HUES64 (cell line): ENCODE results near the gene OR10A7. TPM values are rescaled to one million over a fixed set of nuclear protein-coding genes. Genes with fewer than 3 reads are reported as not detected.
"Not testable (repeated sequence)": the region's sequence is repeated elsewhere in the genome, so short reads cannot be mapped to it uniquely, and the experiment has no call there.

ENCODE experiments used
- H3K27ac ChIP-seq: 2 replicates; pipeline ENCODE4 v1.7.0; 2013; ENCODE audit warnings: low read depth, low read length, inconsistent platforms
- H3K27me3 ChIP-seq: 2 replicates; pipeline ENCODE4 v1.6.1; 2013; ENCODE audit warnings: mild to moderate bottlenecking, low read length; ENCODE audit not compliant: insufficient read depth
- H3K36me3 ChIP-seq: 2 replicates; pipeline ENCODE4 v1.6.1; 2013; ENCODE audit warnings: mild to moderate bottlenecking, low read length; ENCODE audit not compliant: insufficient read depth
- H3K4me1 ChIP-seq: 2 replicates; pipeline ENCODE4 v1.6.1; 2013; ENCODE audit warnings: mild to moderate bottlenecking, low read length, moderate library complexity; ENCODE audit not compliant: insufficient read depth
- H3K4me3 ChIP-seq: 2 replicates; pipeline ENCODE4 v1.5.1; 2013; ENCODE audit warnings: mild to moderate bottlenecking, low read length, moderate library complexity
- H3K9ac ChIP-seq: 2 replicates; pipeline ENCODE4 v1.6.1; 2013; ENCODE audit warnings: mild to moderate bottlenecking, low read depth, low read length
- H3K9me3 ChIP-seq: 2 replicates; pipeline ENCODE4 v1.6.1; 2013; ENCODE audit warnings: low read depth, low read length; ENCODE audit not compliant: insufficient read depth
- WGBS: fragments of 150-250, 120-280 bp; methylation state at CpG from one replicate; pipeline ENCODE4 v1.1.7; 2013; ENCODE audit warnings: missing lambda C conversion rate; 5-methylcytosine and 5-hydroxymethylcytosine counted together
- polyA plus RNA-seq, 2 experiments: library from polyadenylated mRNA; stranded (reverse); fragments of 50-300 nt; gene quantifications; one replicate each; pipeline ENCODE4 v1.2.3, GENCODE V29; 2013

The OR10A7 gene, protein sequence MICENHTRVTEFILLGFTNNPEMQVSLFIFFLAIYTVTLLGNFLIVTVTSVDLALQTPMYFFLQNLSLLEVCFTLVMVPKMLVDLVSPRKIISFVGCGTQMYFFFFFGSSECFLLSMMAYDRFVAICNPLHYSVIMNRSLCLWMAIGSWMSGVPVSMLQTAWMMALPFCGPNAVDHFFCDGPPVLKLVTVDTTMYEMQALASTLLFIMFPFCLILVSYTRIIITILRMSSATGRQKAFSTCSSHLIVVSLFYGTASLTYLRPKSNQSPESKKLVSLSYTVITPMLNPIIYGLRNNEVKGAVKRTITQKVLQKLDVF
- not detected for polyA plus RNA-seq (2013, experiment 1 of 2)
- not detected for polyA plus RNA-seq (2013, experiment 2 of 2)

DNA sequence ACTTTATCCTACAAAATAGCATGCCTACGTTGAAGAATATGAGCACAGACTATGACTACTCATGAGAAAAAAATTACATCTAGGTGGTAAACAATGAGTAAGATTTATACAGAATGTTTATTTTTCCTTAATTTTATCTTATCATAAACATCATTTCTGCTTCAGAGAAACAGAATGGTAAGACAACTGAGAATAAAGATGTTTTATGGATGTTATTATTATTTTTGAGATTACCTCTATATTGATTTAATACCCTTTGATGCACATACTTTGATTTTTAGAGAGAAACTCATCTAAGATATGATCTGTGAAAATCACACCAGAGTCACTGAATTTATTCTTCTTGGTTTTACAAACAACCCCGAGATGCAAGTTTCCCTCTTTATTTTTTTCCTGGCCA, at the start of gene OR10A7:
Gene OR10A7, plus strand, starts transcription at position 301 of the 400 bp plus-strand sequence. Its CDS starts 0 bp downstream, at position 301.
- H3K4me1 ChIP-seq, result no peaks in the 10 kb centered on the region
- H3K4me3 ChIP-seq, result no peak within 1 kb of the TSS
- H3K9ac ChIP-seq, result no peak within 1 kb of the TSS
- no peaks in the 10 kb centered on the region for H3K27me3 ChIP-seq
- no peaks in the 10 kb centered on the region for H3K36me3 ChIP-seq
- no peaks in the 10 kb centered on the region for H3K9me3 ChIP-seq
- H3K27ac ChIP-seq, result no peak within 1 kb of the TSS
- 97% methylated on average over 2 of the region's 2 CpGs for WGBS

- WGBS, result 94% methylated on average over 2 of the region's 2 CpGs
- Histone ChIP-seq H3K9me3 (no peaks in the 10 kb centered on the region), H3K9ac (no peak overlapping the region), H3K4me3 (no peak overlapping the region), H3K27me3 (no peaks in the 10 kb centered on the region), H3K4me1 (no peaks in the 10 kb centered on the region; the same call in 1 of the 2 replicates), H3K27ac (no peak overlapping the region), H3K36me3 (no peaks in the 10 kb centered on the region)
These were observed 49.4 kb upstream of the OR10A7 start for GRCh38 chr12:55171445-55171844.

- WGBS, result 93% methylated on average over 2 of the region's 2 CpGs
These were observed 49.0 kb upstream of the OR10A7 start for GRCh38 chr12:55171846-55172245.

DNA sequence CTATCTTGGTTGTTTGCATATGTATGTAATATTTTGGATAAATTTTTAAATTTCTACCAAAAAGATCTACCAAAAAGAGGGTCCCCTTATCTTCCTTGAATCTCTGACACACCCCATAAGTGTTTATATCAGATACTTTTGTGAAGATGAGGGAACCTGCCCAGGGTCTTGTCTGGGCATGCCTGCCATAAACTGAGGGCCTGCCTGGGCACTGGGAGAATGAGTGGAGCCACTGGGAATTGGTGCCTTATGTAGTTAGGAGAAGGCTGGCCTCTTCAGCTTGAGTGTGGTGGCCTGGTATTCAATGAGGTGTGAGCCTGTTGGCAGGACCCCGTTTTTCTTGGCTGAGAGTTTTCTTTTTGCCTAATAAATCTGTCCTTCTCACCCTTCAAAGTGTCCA, 48.1 kb upstream of the OR10A7 start:
- Histone ChIP-seq H3K9me3 (no peaks in the 10 kb centered on the region), H3K4me3 (no peak overlapping the region), H3K9ac (no peak overlapping the region), H3K4me1 (no peaks in the 10 kb centered on the region), H3K27ac (no peak overlapping the region), H3K27me3 (no peaks in the 10 kb centered on the region), H3K36me3 (no peaks in the 10 kb centered on the region)
- 80% methylated on average over 1 of the region's 1 CpG for WGBS

More at GRCh38 chr12:55171846-55172245, 49.0 kb upstream of the OR10A7 start:
- H3K36me3 ChIP-seq, H3K9ac ChIP-seq, H3K27ac ChIP-seq, H3K4me3 ChIP-seq, H3K27me3 ChIP-seq, H3K9me3 ChIP-seq, H3K4me1 ChIP-seq: not testable (repeated sequence)

DNA sequence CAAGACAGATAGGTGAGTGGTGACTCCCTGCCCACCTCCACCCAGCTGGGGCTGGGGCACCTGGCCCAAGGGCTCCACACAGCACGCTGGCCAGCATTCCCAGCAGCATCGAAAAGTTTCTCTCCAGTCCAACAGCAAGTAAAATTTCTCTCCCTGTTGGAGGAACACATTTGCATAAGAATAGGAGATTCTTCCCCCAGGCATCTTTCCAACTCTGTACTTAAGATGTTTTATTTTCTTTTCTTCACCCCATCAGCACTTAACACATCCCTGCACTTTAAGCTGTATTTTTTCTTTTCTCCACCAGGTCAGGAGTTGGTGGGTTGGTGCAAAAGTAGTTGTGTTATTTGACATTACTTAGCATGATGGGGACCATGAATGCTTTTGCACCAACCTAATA, 47.4 kb upstream of the OR10A7 start:
- Histone ChIP-seq H3K4me1 (no peaks in the 10 kb centered on the region), H3K9me3 (no peaks in the 10 kb centered on the region), H3K27me3 (no peaks in the 10 kb centered on the region), H3K36me3 (no peaks in the 10 kb centered on the region), H3K27ac (no peak overlapping the region), H3K9ac (no peak overlapping the region), H3K4me3 (no peak overlapping the region)
- 100% methylated on average over 2 of the region's 2 CpGs for WGBS

DNA sequence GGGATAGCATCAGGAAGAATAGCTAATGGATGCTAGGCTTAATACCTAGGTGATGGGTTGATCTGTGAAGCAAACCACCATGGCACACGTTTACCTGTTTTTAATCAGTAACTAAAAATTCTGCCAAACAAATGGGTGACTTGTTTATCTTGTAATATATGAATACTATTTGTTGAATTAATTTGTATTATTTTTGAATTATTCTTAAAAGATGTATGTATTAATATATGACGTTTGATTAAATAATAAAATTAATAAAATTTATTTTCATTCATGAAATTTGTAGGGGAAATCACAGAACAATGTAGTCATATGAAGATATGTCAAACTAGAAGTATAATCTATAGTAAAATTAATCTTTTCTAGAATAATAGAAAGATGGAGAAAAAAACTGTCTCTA, 32.3 kb upstream of the OR10A7 start:
- peaks cover 2% of the 10 kb centered on the region; the same call in 1 of the 2 replicates for H3K9me3 ChIP-seq
- no peaks in the 10 kb centered on the region for H3K27me3 ChIP-seq
- no peak overlapping the region for H3K4me3 ChIP-seq
- no peaks in the 10 kb centered on the region for H3K36me3 ChIP-seq
- H3K9ac ChIP-seq, result no peak overlapping the region
- H3K27ac ChIP-seq, result no peak overlapping the region
- H3K4me1 ChIP-seq, result no peaks in the 10 kb centered on the region
- no CpG with 5 or more reads among the region's 2 CpGs for WGBS

DNA sequence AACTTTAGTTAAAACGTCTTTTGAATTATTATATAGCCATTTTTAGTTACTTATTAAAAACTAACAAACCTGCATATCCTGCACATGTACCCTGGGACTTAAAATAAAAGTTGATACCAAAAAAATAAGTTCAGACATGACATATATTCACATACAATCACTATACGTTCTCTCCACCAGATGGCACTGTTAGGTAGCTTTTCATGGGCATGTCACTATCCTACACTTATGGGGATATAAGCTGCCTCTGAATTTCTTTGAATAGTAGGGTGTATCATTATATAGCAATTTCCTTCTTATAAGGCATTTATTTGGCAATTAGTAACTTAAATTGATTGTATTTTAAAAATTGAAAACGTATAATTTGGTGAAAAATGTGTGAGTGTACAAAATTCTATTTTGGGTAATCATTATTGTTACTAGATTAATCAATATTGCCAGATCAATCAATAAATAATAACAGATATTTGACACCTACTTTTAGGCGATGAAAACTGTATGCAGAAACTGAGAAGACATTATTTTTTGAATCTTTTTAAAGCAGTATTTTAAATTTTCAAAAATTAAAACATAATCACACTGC, 31.8 kb upstream of the OR10A7 start:
- H3K4me3 ChIP-seq, result no peak overlapping the region
- H3K36me3 ChIP-seq, result no peaks in the 10 kb centered on the region
- H3K9ac ChIP-seq, result no peak overlapping the region
- H3K27ac ChIP-seq, result no peak overlapping the region
- WGBS, result 0% methylated on average over 1 of the region's 4 CpGs
- H3K4me1 ChIP-seq, result no peaks in the 10 kb centered on the region
- no peaks in the 10 kb centered on the region for H3K27me3 ChIP-seq
- H3K9me3 ChIP-seq, result peaks cover 2% of the 10 kb centered on the region; the same call in 1 of the 2 replicates

GRCh38 chr12:55194382-55194781, 26.4 kb upstream of the OR10A7 start:
- Histone ChIP-seq H3K4me1 (no peaks in the 10 kb centered on the region), H3K27ac (no peak overlapping the region), H3K9me3 (peaks cover 2% of the 10 kb centered on the region; the same call in 1 of the 2 replicates), H3K4me3 (no peak overlapping the region), H3K27me3 (no peaks in the 10 kb centered on the region), H3K36me3 (no peaks in the 10 kb centered on the region), H3K9ac (no peak overlapping the region)
- 94% methylated on average over 3 of the region's 3 CpGs for whole genome bisulfite sequencing

DNA sequence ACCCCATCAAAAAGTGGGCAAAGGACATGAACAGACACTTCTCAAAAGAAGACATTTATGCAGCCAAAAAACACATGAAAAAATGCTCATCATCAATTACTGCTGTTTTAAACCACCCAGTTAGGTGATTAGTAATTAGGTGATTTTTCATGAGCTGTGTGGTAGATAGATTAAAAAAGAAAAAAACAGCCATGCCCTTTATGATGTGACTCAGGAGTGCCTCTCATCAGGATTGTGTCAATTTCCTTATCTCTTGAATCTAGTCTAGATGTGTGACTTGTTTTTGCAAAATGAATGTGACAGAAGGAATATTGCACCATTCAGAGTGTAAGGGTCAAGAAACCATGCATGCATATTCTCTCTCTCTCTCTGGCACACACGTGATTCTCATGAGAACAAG, 5.7 kb downstream of the OR10A7 start:
- H3K4me1 ChIP-seq, result no peaks in the 10 kb centered on the region
- no peak overlapping the region for H3K9ac ChIP-seq
- H3K27me3 ChIP-seq, result no peaks in the 10 kb centered on the region
- H3K9me3 ChIP-seq, result no peaks in the 10 kb centered on the region
- H3K27ac ChIP-seq, result no peak overlapping the region
- no CpG with 5 or more reads among the region's 1 CpG for WGBS
- no peaks in the 10 kb centered on the region for H3K36me3 ChIP-seq
- H3K4me3 ChIP-seq, result no peak overlapping the region

- Histone ChIP-seq H3K4me1 (no peaks in the 10 kb centered on the region), H3K36me3 (no peaks in the 10 kb centered on the region), H3K27me3 (no peaks in the 10 kb centered on the region), H3K9me3 (no peaks in the 10 kb centered on the region), H3K27ac (no peak overlapping the region), H3K4me3 (no peak overlapping the region), H3K9ac (no peak overlapping the region)
- WGBS, result 89% methylated on average over 3 of the region's 3 CpGs
These were observed 6.8 kb downstream of the OR10A7 start for GRCh38 chr12:55227643-55228042.

- Histone ChIP-seq H3K27ac (no peak within 1 kb of the TSS), H3K36me3 (no peaks in the 10 kb centered on the region), H3K4me1 (no peaks in the 10 kb centered on the region), H3K27me3 (no peaks in the 10 kb centered on the region), H3K9me3 (no peaks in the 10 kb centered on the region), H3K9ac (no peak within 1 kb of the TSS), H3K4me3 (no peak within 1 kb of the TSS)
- no CpG with 5 or more reads among the region's 3 CpGs for WGBS
These were observed 23.5 kb downstream of the OR10A7 start, which contains the start of gene OR6C74 for GRCh38 chr12:55244309-55244708. Gene OR6C74, plus strand, starts transcription at chr12:55244609. Its CDS starts 2,679 bp downstream, at chr12:55247288.
